HepG2 (cell line): Measurements from ENCODE around the gene CENPB.

Experiments used
- CTCF ChIP-seq: sonication (generic); formaldehyde crosslinking; IDR thresholded peaks from 2 replicates; pipeline ENCODE4 v1.5.0; 2020; ENCODE audit warnings: mild to moderate bottlenecking, missing genetic modification reagents, moderate library complexity
- POLR2AphosphoS5 ChIP-seq: IDR thresholded peaks from 2 replicates; pipeline ENCODE4 v1.6.1; 2012; ENCODE audit warnings: low read depth, low read length
- SOX6 ChIP-seq, 2 experiments: fragments of 450-650 bp in 1 of 2; sonication (generic) in 1 of 2; formaldehyde crosslinking in 1 of 2; IDR thresholded peaks; 2 replicates each; pipeline versions ENCODE4 v1.4.0 to v1.6.1; 2017 to 2020; ENCODE audit warnings: antibody characterized with exemption in 1 of 2, mild to moderate bottlenecking in 1 of 2, missing genetic modification reagents in 1 of 2
- ZBTB25 ChIP-seq: IDR thresholded peaks from 2 replicates; pipeline ENCODE4 v1.6.1; 2018; ENCODE audit warnings: missing genetic modification reagents
- ZNF510 ChIP-seq: sonication (generic); formaldehyde crosslinking; IDR thresholded peaks from 2 replicates; pipeline ENCODE4 v1.4.0; 2020; ENCODE audit warnings: low read depth, mild to moderate bottlenecking, missing genetic modification reagents

- TF ChIP-seq ZNF510 (no peak), POLR2AphosphoS5 (no peak), ZBTB25 (CRISPR knock-in tag) (no peak), CTCF (CRISPR knock-in tag) (no peak), SOX6 (IDR thresholded peaks at IDR 0.05) (no peak), SOX6 (CRISPR knock-in tag; IDR thresholded peaks at IDR 0.05) (no peak)
Observed at GRCh38 chr20:3801846-3802245, 15.3 kb upstream of the CENPB start.
